GM19025 (cell line): Measurements from ENCODE around the gene CBFA2T3.

Experiments
- ATAC-seq: cut with Tn5 transposase; IDR thresholded peaks from one replicate; pipeline ENCODE4 v1.9.1; 2021; ENCODE audit warnings: mild to moderate bottlenecking, low read depth, moderate library complexity; ENCODE audit not compliant: unreplicated experiment

The CBFA2T3 gene

DNA sequence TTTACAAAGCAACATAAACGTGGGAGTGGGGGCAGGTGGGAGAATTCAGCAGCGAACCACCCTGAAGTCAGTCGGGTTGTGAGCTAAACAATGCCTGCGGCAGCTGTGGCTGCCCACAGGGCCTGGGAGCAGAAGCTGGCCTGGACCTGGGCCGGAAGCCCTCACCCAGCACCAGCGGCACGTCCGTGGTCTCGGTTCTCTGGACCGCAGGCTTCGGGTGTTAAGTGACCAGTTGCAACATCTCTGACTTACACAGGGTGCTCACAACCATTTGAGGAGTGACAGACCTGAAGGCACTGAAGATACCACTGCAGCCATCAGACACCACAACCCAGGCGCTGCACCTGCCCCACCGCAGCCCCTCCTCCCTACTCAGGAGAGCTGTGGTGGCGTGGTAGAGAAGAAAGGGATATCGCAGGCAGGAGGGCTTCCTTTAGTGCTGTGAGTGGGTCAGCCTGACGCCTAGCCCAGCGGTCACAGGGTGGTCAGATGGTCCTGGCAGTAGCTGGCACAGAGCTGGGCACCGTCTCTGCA lies 33.8 kb downstream of the CBFA2T3 start:
- ATAC-seq: no peak

DNA sequence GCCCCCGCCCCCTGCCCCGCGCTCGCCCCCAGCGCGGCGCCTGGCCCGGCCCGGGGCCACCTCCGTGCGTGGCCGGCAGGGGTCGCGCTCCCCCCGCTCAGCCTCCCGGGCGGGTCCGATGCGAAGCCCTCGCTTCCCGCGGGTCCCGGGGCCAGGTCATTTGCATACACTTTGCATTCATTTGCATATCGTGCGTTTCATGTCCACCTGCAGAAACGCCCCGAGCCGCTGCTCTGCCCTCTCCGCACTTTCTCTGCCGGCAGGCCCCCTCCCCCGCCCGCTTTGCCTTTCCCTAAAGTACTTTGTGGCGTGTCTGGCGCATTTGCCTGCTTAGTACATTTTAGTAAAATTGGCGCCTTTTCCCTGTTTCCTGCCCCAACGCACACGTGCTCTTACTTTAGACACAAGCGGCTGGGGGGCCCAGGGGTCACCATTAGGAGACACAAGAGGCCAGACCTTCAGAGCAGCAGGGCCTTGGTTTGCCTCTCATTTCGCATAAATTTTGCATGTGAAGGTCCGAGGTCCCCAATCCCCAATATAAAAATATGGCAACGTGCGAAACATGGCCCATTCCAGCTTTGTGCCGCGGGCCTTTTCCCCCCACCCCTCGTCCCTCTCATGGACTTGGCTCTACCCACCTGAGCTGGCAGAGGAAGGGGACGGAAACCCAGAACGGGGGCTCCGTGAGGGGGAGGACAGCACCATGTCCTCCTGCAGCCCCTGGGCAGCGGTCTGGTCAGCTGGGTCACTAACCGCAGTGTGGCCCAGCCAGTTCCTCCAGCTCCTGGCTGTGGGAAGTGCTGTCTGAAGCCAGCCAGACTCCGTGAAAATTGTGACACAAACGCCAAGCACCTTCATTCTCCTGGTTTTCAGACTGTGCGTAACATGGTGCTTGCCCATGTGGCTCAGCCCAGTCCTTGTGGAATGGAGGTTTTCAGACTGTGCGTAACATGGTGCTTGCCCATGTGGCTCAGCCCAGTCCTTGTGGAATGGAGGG lies 34.8 kb downstream of the CBFA2T3 start:
- ATAC-seq: peak; percentile 36

DNA sequence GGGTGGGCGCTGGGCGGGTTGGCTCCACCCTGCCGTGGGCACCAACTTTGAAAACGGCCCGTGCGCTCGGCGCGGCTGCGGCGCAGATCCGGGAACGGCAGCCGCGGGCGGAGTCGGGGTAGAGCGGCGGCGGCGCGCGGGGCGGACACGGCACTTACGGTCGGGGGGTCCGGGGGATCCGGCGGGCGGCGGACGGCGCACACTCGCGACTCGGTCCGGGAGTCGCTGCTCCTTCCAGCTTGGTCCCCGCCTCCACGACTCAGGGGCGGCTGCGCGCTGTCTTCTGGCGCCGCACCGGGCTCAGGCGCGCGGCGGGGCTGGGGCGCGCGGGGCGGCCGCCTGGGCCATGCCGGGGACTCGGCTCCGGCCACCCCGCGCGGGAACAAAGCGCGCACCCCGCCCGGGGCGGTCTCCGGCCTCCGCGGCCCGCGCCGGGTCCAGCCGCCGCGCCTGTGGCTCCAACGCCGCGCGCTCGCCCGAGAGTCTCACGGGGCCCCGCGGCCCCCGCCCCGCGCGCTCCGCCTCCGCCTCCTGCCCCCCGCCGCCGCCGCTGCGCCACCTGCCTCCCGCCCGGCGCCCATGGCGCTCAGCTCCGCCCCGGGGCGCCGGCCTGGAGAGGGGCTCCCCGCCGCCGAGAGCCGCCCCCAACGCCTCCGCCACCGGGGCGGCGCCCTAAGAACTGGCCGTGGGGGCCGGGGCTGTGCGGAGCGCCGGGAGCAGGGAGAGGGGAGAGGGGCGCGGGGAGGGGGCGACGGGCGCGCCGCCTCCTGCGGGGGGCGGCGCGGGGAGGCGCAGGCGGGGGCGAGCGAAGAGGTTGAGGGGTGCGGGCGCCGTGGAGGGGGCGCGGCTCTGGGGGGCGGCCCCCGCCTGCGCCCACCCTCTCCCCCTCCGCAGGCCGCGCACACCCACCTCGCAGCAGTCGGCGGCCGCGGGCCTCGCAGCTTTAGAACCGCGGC lies 35.9 kb downstream of the CBFA2T3 start:
- peak; percentile 37 for ATAC-seq

DNA sequence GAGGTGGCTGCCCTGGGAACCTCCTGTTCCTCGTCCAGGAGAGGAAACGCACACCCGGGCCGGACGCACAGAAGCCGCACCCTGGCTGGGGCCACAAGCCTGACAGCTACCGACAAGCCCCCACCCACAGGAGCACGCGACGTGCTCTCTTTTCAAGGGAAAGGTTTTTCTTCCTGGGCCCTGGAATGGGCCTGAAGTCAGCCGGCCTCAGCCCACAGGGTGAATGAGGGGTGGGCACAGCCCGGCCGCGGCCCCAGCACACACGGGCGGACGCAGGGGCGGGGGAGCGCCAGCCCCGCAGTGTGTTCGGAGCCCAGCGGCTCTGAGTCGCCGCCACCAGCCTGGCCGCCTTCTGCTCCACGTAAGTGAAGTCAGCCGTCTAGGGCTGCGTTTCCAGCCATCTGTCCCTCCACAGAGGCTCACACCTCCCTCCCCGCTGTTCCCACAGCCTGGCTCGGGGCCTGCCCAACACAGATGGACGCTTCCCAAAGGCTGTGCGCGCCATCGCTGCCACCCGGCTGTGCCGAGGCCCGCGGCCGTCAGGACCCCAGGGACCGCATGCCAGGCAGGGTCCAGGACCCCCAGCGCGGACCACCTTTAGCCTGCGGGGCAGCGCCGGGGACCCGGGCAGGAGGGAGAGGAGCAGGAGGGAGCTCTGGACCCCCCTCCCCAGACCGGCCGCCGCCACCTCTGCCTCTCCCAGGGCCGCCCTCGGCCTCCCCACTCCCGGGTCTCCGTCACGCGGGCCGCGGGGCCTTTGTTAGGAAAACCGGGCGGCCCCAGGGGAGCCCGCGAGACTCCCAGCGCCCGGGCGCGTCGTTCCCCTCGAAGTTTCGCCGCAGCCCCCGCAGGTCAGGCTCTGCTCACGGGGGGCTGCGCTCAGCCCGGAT lies 36.8 kb downstream of the CBFA2T3 start:
- no peak for ATAC-seq

DNA sequence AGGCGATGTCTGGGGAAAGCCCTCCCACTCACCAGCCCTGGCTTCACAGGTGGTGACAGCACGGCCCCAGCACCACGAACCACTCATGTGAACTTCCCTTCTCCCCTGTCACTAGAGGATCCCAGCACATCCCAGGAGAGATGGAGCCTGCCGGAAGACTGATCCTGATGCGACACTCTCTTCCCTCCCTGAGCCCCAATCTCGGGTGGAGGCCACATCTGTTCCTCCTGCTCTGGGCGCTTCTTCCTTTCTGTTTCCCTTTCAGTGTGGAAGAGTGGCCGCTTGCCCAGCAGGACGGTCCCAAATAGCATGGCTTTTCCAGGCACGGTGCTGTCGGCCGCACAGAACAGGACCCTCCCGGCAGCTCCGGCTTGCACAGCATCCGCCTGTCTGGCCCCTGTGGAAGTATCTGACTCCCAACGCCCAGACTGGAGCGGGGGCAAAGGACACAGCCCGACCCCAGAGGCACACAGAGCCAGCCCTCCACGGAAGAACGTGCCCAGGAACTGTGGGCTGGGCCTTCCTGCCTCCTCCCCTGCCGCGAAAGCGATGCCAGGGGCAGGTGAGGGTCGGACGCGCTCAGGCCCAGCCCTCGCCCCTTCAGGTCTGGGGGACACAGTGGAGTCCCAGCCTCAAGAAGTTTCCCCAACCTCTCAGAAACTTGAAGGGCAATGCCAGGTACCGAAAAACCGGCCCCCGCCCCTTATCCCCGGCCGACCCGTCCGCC lies 37.6 kb downstream of the CBFA2T3 start:
- no peak for ATAC-seq

DNA sequence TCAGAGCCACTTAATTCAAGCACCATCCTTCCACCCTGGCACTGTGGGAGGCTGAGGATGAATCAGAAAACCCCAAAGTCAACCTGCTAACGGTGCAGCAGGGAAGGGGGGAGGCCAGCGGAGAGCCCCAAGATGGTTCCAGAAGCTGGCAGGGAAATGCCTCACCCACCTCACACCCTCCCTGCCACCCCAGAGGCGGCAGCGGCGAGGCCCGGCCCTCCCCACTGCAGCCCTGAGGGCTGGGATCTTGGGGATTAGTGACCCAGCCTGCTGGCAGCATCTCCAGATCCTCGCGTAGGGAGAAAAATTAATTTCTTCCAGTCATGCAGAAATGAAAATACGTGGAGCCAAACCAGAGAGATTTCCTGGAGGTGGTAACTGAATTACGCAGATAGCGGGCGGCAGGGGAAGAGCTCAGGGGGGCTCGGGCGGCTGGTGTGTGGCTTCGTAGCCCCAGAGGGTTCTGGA lies 38.2 kb downstream of the CBFA2T3 start:
- no peak for ATAC-seq

DNA sequence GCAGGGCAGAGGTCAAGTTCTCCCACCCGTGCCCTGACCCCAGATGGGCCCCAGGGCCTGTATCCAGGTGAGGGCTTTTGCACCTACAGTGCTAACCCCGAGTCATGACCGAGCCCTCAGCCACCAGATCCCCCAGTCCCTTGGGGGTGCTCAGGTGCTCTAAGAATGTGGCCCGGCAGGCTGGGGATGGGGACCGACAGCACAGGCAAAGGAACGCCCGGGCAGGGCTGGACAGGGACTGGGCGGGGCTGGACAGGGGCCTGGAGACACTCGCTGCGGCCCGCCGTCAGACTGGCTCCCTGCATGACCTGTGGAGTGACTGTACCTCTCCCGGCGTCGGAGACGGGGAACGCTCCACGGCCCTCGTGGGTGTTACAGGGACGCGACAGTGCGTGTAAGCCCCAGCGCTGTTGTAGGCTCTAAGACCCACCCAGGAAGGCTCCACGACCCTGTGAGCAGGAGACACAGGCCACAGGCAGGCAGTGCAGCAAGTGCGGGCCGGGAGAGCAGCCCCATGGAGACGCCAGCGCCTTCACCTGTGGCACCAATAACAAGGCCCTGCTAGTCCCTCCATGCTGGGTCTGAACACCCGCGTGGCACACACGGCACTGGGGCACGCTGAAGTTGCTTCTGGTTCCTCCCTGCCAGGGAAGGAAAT lies 38.8 kb downstream of the CBFA2T3 start:
- ATAC-seq: no peak

DNA sequence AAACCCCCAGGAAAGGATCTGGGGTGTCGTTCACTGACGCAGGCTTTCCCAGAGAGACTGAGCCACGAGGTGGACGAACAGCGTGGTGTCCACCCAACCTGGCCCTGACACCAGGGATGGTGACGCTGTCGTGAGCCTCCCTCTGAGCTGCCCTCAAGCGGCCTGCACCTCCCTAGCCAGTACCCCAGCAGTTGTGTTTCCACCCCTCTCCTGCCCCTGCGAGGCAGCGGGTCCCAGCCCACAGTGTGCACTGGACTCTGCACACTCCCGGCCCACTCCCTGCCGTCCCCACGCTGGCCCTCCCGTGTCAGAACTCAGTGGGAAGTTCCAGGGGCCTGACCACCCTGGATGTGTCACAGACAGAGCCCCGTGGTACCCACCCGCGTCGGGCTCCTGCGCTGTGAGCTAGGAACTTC lies 39.8 kb downstream of the CBFA2T3 start:
- ATAC-seq: no peak

DNA sequence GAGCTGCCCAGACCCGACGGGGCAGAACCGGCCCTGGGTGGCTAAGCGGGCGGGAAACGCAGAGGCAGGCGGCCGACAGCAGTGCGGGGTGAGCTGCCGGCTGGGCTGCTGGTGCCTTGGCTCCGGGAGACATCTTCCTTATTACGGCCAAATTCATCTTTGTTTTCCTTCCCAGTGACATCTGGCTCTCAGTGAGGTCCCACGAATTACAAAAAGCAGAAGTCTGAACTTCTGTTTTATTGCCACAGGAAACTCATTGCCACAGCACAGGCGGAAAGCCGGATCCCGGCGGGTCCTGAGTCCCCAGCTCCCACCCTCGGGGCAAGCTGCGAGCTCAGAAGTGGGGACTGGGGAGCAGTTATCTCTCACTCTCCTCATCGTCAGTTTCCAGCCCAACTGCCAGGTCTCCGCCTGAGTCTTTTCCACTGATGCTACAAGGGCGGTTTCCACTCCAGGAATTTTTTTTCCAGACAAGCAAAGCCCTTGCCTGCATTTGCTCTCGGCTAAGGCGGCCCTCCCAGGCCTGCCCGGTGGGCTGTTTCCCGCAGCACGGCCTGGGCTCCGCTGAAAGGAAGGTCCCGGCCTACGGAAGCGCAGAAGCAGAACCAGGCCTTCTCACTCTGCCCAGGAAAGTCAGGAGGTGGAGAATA lies 40.3 kb downstream of the CBFA2T3 start:
- ATAC-seq: no peak

DNA sequence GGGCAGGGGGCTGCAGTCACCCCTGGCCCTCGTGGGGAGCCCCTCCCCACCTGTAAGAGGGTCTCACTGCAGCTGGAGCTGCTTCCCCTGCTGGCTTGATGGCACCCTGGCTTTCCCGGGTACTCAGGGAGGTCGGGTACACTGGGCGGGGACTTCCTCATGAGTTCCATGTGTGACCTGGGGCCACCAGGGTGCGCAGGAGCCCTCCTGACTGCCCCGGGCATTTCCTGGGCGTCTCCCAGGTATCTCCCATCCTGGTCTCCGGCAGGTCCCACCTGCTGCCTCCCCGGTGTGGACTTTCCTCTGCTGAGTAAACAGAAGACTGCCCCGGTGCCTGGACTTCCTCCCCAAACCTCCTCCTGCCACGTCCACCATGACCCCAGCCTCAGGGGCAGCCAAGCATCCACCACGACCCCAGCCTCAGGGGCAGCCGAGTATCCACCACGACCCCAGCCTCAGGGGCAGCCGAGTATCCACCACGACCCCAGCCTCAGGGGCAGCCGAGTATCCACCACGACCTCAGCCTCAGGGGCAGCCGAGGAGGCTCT lies 40.9 kb downstream of the CBFA2T3 start:
- no peak for ATAC-seq

DNA sequence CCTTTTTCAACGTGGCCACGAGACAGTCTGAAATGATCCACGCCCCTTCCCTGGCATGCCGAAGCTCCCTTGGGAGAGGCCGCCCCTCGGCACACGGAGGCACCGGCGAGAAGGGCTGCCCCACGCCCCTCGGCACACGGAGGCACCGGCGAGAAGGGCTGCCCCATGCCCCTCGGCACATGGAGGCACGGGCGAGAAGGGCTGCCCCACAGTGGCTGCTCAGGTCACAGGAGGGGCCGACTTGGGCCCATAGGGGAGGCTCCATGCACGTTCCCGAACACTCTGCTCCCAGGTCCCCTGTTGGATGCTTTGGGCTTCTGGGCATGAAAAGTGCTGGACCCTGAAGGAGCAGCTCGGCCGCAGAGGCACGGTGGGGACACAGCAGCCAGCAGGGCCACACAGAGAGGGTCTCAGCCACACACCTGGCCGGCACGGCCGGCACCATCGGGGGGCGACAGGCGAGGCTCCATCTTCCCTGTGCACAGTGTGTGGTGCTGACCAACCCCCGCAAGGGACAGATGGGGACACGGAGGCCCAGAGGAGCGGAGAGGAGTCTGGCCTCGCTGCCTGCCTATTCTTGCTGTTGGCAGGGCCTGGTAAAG lies 42.8 kb downstream of the CBFA2T3 start:
- no peak for ATAC-seq

DNA sequence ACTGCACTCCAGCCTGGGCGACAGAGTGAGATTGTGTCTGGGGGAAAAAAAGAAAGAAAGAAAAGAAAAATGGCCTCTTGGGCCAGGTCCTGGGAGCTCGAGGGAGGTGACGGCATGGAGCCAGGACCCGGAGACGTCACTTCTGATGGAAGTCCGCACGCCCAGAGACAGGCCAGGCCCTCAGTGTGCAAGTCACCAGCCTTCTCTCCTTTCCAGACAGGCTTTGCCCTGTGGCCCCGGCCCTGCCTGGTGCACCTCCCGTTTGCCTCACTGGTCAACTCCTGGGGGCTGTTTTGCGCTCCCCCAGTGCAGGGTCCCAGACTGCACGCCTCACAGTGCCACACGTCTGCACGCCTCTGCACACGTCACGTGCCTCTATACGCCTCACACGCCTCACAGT lies 44.1 kb downstream of the CBFA2T3 start:
- ATAC-seq: no peak

DNA sequence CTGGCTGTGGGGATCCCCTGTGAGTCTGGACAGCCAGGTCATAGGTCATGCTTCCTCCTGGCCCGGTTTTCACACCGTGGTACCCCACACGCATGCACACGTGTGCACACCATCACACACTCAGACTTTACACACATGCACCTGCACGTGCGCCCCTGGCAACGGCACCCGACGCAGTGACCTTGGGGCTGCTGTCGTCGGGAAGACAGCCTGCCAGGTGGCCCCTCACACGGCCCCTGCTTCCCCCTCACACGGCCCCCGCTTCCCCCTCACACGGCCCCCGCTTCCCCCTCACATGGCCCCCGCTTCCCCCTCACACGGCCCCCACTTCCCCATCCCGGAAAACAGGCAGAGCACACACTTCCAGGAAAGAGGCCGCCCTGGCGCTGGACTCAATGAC lies 45.1 kb downstream of the CBFA2T3 start:
- no peak for ATAC-seq

DNA sequence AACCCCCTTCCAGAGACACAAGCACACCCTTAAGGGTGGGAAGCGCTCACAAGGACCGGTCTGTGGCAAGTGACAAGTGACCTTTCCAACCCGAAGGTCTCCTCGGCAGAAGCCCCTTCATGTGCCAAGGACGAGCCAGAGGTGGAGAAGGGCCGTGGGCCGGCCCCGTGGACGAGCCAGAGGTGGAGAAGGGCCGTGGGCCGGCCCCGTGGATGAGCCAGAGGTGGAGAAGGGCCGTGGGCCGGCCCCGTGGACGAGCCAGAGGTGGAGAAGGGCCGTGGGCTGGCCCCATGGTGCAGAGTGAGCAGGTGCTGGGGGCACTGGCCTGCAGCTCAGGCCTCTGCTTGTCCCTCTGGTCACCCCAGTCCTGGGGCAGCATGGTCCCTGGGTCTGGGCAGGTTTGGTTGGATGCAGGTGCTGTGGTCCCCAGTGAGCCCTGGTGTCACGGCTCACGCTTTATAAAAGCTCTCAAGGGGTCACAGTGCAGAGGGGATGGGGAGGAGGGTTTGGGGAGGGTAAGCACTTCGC lies 45.6 kb downstream of the CBFA2T3 start:
- ATAC-seq: no peak

DNA sequence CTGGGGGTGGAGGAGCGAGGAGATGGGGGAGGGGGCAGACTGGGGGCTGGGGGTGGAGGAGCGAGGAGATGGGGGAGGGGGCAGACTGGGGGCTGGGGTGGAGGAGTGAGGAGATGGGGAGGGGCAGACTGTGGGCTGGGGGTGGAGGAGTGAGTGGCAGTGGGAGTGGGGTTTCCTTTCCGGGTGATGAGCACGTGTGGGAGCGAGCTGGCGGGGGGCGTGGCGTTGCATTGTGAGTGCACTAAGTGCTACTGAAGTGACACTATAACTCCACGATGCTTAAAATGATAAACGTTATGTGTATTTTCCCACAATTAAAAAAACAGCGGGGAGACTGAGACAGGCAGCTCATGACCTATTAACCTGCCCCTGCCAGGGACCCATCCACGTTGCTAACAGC lies 46.3 kb downstream of the CBFA2T3 start:
- ATAC-seq: no peak

DNA sequence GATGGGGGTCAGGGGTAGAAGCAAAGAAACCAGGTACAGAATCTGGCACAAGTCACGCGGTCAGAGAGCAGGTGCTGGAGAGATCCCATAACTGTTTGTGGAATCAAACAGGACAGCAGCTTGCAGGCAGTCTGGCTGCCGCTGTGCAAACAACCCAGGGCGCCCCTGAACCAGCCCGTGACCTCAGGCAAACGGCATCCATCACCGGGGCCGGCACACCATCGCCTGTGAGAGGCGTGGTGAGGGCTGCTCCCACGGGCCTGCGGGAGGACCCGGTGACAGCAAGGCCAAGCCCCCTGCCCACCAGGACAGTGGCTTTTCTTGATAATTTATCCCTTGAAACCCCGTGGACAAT lies 47.9 kb downstream of the CBFA2T3 start:
- ATAC-seq: no peak

DNA sequence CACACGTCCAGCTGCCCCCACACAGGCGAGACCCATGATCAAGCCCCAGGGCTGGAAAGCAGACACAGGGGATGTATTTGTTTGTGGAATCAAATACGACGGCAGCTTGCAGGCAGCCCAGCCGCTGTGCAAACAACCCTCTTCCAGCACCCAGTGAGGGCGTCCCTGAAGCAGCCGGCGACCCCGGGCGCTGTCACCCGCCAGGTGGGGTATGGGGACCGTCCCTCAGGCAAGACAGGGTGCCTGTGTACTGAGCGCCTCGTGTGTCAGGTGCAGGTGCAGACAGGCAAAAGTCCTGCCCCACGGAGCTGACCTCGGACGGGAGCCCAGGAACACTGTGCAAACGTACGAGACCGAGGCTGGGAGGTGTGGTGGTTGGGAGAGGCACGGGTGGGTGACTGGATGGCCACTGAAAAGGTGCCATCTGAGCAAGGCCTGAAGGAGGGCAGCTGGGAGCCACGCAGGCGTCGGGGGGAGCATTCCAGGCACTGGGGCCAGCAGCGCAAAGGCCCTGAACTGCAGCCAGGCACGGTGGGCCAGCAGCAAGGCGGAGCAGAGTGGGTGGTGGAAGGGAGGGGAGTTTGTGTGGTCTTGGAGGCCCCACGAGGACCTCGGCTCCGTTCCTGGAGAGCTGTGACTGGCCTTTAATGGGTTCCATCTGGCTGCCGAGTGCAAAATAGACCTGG lies 48.5 kb downstream of the CBFA2T3 start:
- no peak for ATAC-seq
